Measurements from ENCODE around the gene SDR39U1.

The SDR39U1 gene

DNA sequence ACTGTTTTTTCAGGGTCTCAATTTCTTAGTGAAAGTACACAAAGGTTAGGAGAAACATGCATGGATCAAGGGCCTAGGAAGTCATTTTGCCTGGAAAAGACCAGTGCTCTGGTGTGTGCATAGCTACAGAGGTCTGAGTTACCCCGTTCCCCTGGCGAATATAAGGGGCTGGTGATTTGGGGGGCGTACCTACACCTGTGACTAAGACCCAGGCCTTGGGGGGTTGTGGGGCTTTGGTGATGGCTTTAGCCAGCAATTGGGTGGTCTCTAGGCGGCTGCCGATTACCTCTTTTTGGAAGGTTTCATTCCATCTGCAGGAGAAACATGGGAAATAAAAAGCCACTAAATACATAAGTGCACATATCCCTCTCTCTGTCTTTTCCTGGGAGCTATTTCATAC, 1.1 kb downstream of the SDR39U1 start:
- no peak for DNase-seq

DNA sequence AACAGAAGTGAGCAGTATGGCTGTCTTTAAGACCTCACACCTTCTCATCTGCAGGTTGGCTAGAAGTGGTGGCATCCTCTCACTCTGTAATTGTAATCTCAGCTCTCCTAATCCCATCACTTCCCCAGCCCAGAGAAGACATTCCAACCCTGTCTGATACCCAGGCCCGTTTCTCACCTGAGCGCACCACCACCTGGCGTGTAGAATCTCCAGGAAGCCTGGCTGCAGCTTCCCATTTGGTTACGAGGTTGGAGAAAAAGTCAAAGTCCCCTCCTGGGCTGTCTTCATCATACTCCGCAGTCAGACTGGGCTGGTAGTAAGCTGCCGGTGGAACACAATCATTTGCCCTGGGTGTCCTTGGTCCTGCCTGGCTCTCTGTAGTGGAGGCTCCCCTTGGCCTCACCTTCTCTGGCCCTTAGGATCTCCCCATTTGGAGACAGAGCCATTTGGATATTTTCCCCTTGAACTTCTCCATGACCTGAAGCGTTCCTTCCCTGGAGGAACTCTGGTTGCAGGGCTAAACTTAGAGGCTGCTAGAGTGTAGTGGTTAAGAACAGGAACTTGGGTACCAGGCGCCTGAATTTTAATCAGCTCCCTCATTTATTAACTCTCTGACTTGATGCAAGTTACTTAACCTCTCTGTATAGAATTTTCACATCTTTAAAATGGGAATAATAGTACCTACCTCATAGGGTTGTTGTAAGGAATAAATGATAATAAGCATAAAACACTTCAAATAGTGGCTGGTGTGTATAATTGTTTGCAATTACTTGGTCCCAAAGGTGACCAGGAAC, 1.8 kb downstream of the SDR39U1 start:
- DNase-seq: no peak

DNA sequence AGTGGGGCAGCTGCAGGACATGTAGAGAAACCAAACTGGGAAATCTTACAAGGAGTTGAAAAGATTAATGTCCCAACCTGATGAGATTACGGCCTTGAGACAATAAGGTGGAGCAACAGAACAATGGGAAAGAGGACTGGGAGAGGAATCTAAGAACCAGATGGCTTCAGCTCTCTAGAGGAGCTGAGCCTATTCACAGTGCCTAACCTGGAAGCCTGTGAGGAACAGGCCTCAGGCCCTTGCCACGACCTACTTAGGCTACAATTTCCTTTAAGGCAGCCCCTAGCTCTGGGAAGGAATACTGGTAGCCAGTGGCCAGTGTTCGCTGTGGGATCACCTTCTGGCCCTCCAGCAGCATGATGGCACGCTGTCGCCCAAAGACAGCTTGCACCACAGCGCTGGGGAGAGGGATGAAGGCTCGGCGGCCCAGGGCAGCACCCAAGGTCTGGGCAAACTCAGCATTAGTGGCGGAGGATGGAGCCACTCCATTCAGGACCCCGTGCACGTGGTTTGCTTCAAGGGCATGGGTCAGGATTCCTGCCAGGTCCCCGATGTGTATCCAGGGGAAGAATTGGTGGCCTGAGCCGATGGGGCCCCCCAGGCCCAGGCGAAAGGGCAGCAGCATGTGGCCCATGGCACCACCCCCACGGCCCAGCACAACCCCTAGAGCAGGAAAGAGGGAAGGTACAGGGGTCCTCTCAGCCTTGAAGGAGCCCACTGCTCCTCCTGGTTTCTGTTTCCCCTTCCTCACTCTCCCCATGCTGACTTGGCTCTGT, 2.6 kb downstream of the SDR39U1 start:
- DNase-seq: no peak

DNA sequence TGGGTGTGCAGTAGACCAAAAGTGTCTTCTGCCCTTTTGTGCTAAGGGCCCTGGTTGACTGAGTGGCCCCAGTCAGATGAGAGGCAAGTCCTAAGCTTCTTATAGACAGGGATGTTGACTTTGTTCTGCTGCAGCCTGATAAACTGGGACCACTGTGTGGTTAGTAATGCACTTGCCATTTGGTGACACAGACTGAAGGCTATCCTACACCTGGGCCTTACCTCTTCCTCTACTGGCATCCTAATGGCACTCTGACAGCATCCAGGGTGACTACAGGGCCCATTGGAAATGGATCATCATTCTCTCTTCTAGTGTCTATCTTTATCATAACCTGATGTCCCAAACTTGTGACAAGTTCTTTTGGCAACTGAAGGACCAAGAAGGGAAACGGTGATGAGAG, 3.3 kb downstream of the SDR39U1 start:
- no peak for DNase-seq

DNA sequence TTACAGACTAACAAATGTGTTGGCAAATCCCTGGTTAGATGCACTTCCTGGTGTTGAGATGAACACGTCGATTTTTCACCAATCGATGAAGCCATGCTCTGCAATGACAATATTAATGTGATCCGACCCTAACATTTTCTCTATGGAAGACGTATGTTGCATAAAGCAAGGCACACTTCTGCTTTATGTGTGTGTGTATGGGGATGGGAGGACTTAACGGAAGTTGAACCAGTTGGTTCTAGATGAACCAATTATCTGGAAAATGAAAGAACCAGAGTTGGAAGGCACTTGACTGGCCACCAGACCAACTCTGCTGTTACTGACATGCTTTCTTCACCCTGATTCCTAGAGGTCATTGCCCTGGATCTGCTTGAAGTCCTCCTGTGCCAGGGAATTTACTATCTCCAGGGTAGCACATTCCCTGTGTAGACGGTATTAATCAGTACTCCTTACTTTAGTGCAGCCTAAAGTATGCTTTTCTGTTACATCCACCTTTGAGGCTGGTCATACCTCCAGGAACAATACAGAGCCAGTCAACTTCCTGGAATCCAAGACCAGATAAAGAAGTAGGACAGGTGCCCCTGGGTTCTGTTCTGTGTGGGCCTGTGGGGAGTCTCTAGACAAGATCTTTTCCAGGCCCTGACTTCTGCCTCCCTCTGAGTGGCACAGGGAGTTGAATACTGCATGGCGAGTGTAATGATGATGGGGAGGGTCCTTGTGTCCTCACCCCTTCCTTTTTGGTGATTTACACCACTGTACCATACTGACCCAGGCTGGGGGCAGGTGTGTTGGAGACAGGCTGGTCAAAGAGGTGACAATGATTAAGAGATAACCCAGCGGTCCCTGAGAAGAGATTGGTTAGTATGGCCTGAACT, 4.1 kb downstream of the SDR39U1 start:
- DNase-seq: no peak

DNA sequence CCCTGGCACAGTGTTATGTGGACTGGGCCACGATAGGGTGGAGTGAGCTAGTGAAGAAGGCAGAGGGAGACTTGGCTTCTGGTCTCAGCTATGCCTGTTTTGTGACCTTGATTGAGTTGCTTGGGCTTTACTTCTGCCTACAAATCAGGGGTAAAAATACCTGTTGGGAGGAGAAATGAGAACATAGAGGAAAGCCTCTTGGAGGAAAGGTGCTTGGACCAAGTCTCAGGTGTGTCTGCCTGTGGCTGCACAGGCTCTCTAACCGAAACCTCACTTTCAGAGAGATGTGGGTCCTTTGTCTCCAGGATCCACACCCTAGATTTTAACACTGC, 4.9 kb downstream of the SDR39U1 start:
- DNase-seq: no peak

DNA sequence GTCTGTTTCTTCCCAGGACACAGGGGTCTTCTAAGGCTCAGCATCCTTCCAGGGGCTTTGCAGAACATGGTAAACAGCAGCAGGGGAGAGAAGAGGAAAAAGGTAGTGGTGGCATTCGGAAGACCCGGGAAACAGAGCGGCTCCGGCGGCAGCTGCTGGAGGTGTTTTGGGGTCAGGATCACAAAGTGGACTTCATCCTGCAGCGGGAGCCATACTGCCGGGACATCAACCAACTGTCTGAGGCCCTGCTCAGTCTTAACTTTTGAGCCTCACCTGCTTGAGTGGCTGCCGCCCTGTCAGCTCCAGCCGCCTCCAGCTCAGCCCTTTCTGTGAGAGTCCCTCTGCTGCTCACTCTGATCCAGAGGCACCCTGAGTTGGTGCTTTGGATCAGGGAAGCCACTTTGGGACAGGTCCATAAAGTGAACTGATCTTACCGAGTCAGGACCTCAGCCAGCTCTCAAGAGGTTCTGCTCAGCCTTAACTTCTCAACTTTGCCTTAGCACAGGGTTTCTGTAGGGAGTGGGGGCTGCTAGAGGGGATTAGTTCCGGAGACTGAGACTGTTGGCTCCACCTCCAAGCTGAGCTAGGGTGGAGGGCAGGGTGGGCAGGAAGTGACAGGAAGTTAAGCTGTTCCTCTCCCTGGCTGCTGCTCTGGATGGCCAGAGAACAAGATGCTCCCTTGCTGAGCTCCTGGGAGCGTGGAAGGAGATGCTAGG, 5.4 kb downstream of the SDR39U1 start:
- DNase-seq: no peak

DNA sequence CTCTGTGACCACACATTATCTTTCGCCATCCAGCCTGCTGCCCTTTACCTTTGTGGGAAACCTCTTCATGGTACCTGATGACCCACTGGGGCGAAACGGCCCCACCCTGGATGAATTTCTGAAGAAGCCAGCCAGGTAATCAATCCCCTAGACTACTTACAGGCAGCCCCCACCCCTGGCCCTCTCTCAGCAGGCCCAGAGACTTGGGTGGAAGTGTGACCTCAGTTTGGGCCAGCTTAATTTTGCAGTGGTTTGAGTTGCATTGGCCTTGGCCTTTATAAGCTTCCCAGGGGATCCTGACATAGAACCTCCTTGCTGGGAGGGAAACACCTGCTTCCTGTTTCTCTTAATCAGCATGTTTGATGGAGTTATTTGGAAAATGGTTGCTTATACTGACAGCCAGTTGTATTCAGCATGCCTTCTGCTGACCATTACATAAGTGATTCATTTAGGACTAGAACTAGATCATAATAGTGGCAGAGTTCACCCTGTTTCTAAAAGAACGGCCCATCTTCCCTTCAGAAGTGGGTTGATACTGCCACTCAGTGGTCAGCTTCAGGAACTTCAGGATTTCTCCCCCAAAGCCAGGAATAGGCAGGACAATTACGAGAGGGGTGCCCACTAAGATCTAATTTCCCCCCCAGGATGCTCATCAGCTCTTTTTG, 6.1 kb downstream of the SDR39U1 start:
- peak; percentile 32 to 74 for DNase-seq

DNA sequence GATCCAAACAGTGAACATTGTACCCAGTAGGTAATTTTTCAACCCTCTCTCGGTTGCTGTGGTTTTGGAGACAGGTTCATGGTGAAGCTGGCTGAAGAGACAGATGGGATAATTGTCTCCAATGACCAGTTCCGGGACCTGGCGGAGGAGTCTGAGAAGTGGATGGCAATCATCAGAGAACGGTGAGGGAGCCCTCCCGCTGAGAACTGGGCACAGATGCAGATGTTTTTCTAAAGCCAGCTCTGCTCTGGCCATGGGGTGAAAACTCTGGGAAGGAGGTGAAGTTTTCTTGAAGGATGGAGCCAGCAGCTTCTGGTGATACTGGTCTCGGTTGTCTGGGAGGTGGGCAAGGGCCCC, 6.6 kb downstream of the SDR39U1 start:
- no peak for DNase-seq

DNA sequence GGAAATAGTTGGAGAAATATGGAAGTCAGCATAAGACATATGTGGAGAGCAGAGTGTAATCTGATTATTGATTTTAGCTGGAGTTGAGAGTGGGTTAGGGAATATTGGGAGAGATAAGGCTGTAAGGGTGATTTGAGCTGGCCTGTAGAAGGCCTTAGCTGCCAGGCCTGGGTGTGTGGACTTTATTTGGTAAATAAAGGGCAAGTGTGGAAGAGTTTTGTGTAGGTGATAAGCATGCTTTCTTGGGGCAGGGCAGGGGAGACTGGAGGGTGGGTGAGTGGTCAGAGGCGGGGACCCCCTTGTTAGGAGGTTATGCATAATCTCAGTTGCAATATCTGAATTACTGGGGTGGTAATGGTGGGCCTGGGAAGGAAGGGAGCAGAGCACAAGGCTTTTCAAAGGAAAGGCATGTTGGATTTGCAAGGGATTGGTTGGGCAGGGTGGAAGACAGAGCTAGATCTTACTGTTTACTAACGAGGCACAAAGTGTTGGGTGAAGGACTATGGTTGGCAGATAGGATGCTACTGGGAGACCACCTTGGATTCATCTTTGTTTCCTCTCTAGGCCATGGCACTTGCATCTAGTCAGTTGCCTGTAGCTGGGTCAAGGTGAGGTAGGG, 7.3 kb downstream of the SDR39U1 start:
- DNase-seq: no peak

DNA sequence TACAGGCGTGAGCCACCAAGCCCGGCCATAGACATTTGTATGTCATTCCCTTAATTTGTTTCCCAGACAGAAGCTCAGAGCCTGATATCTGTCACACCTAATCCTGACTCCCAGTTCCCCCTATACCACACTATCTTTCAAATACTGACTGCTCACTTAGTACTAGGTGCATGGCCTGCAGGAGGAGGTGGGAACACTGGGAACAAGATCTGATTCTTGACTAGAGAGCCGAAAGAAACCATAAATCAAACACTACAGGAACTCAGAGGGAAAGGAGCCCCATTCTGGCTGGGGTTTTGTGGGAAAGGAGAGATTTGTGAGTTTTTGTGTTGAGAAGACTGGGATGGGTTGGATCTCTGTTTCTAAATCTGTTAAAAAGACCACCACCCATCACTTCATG, 7.9 kb downstream of the SDR39U1 start:
- no peak for DNase-seq

DNA sequence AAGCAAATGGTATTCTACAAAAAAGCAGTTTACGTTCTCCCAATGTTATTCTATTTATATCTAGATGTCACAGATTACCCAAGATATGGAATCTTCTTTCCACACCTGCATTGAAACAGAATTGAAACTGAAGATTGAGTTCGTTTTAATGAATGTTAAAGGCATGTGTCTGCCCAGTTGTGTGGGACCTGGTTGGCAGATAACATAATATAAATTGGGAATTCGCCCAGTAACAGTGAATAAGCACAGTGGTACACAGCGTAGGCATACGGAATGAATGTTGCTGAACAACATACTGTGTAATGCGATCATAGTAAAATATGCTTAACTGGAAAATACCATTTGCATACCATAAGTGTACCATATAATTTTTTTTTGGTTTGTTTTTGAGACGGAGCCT, 8.5 kb downstream of the SDR39U1 start:
- no peak for DNase-seq

DNA sequence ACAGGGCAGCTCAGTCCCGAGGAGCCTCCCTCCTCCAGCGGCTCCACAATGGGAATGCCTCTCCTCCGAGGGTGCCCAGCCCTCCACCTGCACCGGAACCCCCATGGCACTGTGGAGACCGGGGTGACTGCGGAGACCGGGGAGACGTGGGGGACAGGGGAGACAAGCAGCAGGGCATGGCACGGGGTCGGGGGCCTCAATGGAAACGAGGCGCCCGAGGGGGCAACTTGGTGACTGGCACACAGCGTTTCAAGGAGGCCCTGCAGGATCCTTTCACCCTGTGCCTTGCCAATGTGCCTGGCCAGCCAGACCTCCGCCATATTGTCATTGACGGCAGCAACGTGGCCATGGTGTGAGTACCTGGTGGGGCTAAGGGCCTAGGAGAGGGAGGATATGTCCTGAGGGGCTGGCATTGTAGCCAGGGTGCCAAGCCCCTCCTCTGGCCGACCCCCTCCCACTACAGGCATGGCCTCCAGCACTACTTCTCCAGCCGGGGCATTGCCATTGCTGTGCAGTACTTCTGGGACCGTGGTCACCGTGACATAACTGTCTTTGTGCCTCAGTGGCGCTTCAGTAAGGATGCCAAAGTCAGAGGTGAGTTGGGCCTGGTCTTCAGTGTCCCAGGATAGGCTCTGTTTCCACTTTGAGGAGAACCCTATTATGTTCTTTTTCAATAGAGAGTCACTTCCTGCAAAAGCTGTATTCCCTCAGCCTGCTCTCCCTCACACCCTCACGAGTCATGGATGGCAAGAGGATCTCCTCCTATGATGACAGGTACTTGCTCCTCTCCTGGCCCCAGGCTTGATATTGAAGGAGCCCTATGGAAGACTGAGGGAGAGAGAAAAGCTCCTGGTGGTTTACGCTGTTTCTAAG, 10.1 kb downstream of the SDR39U1 start:
- DNase-seq: no peak

DNA sequence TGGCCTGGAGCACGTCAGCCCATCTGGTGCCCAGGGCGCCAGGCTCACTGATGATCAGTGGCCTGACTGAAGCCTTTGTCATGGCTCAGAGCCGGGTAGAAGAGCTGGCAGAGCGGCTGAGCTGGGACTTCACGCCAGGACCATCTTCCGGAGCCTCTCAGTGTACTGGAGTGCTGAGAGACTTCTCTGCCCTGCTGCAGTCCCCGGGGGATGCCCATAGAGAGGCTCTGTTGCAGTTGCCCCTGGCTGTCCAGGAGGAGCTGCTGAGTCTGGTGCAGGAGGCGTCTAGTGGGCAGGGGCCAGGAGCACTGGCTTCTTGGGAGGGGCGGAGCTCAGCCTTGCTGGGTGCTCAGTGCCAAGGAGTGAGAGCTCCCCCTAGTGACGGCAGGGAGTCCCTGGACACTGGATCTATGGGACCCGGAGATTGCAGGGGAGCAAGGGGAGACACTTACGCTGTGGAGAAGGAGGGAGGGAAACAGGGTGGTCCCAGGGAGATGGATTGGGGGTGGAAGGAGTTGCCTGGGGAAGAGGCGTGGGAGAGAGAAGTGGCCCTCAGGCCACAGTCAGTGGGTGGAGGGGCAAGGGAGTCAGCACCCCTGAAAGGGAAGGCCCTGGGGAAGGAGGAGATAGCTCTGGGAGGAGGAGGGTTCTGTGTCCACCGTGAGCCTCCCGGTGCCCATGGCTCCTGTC, 10.9 kb downstream of the SDR39U1 start:
- peak; percentile 88 to 96 for DNase-seq

DNA sequence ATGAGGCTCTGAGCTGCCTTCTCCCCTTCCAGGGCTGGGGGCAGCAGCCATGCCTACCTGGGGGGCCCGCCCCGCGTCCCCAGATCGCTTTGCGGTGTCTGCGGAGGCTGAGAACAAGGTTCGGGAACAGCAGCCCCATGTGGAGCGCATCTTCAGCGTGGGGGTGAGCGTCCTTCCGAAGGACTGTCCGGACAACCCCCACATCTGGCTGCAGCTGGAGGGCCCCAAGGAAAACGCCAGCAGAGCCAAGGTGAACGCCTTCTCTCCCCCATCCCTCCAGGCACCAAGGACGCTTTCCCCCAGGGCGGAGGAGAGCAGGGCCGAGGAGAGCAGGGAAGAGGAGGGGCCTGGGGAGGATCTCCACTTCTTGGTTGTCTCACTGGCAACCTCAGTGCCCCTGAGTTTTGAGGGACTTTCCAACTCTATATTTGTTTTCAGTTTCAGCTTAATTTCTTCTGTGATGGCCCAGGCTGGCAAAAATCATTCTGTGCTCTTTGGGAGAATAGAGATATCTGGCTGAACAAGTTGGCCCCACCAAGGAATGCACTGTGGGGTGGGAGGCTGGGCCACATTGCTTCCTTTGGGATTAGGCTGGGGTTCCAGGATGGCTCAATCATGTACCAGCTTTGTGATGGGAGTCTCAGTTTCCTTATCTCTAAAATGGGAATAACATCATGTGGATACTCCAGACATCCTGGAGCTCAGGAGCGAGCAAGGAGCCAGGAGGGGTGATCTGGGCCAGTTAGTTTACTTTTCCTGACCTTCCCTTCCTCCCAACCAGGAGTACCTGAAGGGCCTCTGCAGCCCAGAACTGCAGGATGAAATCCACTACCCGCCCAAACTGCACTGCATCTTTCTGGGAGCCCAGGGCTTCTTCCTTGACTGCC, 11.7 kb downstream of the SDR39U1 start:
- peak in 1 of 2 experiments; percentile 33 for DNase-seq

DNA sequence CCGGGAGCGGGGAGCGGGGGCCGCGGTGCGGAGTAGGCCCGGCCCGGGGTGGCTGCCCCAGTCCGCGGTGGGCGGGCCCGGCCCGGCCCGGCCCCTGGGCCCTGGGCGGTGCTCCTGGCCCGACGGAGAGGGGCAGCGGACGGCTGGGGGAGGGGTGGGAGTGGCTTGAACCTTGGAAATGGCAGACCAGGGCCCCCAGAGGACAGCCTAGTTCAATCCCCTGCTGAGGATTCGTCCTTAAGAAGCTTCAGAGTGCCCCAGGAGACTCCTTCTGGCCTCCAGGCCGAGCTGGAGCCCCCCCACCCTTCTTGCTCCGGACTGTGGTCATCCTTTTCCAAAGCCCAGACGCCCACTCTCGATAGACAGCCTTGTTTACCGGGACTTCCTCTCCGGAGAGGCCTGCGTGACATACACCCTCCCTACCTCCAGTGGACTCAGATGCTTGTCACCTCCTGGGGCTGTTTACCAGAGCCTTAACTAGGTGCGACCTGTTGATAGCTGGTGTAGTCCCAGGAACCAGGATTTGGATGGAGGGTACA, 12.4 kb downstream of the SDR39U1 start:
- peak; percentile 28 to 80 for DNase-seq

DNA sequence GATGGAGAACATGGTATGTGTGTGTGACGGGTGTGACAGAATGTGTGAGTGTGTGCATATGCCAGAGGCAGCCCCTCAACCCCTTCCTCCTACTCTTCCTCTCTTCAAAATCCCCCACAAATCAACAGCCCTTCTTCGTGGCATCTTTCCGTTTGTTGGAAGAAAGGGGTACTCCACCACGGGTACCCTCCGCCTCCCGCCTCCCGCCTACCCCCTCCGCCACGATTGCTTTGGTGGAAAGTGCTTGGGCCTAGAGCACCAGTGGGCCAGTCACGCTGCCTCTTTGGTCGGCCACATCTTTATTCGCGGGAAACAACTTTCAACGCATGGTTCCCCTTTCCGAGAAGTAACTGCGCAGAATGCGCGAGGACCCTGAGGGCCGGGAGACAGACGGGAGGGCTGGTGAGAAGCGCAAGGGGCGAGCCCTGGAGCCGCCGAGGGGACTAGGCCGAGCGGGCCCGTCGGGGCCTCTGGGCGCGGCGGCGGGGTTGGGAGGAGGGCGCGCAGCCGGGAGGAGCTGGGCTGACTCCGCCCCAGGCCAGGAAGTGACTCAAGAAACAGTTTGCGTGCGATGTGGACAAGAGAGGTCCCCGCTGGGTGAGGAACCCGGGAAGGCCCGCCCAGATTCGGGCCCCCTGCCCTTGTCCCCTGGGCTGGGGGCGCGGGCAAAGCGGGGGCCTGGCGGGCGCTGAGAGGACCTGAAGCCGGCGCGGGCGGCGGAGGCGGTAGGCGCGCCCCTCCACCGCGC, 13.0 kb downstream of the SDR39U1 start, which contains the start of the genes CBLN3 and KHNYN:
Gene CBLN3, minus strand, starts transcription at position 274 of the 748 bp plus-strand sequence. CDS start 614 bp downstream, outside the sequence.
Gene KHNYN, plus strand, starts transcription at position 560 of the 748 bp plus-strand sequence. CDS start 777 bp downstream, outside the sequence.
- DNase-seq: peak; percentile 26 to 90
